GM21381 (cell line): ENCODE measurements around the gene GLCCI1.
"Not testable (repeated sequence)": the region's sequence is repeated elsewhere in the genome, so short reads cannot be mapped to it uniquely, and the experiment has no call there.

Experiments used
- ATAC-seq: cut with Tn5 transposase; IDR thresholded peaks from one replicate; pipeline ENCODE4 v1.9.1; 2021; ENCODE audit warnings: mild to moderate bottlenecking, moderate library complexity; ENCODE audit not compliant: unreplicated experiment

GLCCI1 gene

GRCh38 chr7:8042796-8043535 lies 74.4 kb downstream of the GLCCI1 start:
- ATAC-seq, result no peak

- no peak for ATAC-seq
Measured at GRCh38 chr7:8044761-8045430, 76.3 kb downstream of the GLCCI1 start.

GRCh38 chr7:8048067-8048466 lies 79.5 kb downstream of the GLCCI1 start:
- not testable (repeated sequence) for ATAC-seq

GRCh38 chr7:8051373-8051772 lies 82.8 kb downstream of the GLCCI1 start:
- ATAC-seq, result no peak

- no peak for ATAC-seq
Measured at GRCh38 chr7:8051998-8052397, 83.4 kb downstream of the GLCCI1 start.

GRCh38 chr7:8052824-8053223 lies 84.2 kb downstream of the GLCCI1 start:
- no peak for ATAC-seq

- no peak for ATAC-seq
Measured at GRCh38 chr7:8056439-8056838, 87.8 kb downstream of the GLCCI1 start.

GRCh38 chr7:8057566-8057965 lies 89.0 kb downstream of the GLCCI1 start:
- no peak for ATAC-seq

GRCh38 chr7:8058322-8058721 lies 89.7 kb downstream of the GLCCI1 start:
- ATAC-seq, result no peak

- ATAC-seq, result no peak
Measured at GRCh38 chr7:8058852-8059251, 90.3 kb downstream of the GLCCI1 start.

- ATAC-seq, result no peak
Measured at GRCh38 chr7:8060241-8060640, 91.6 kb downstream of the GLCCI1 start.

GRCh38 chr7:8063300-8063699 lies 94.7 kb downstream of the GLCCI1 start:
- ATAC-seq, result not testable (repeated sequence)

- ATAC-seq, result no peak
Measured at GRCh38 chr7:8063706-8064297, 95.2 kb downstream of the GLCCI1 start.

- no peak for ATAC-seq
Measured at GRCh38 chr7:8064828-8065227, 96.2 kb downstream of the GLCCI1 start.

GRCh38 chr7:8065356-8065813 lies 96.8 kb downstream of the GLCCI1 start:
- ATAC-seq, result no peak

GRCh38 chr7:8068892-8069686 lies 100.5 kb downstream of the GLCCI1 start:
- no peak for ATAC-seq

- ATAC-seq, result no peak
Measured at GRCh38 chr7:8070451-8071180, 102.0 kb downstream of the GLCCI1 start.

GRCh38 chr7:8078418-8078817 lies 109.8 kb downstream of the GLCCI1 start:
- no peak for ATAC-seq

- no peak for ATAC-seq
Measured at GRCh38 chr7:8082762-8083161, 114.2 kb downstream of the GLCCI1 start.

- no peak for ATAC-seq
Measured at GRCh38 chr7:8084836-8085235, 116.2 kb downstream of the GLCCI1 start.

GRCh38 chr7:8085420-8085819 lies 116.8 kb downstream of the GLCCI1 start:
- no peak for ATAC-seq
